ENCODE data around the gene NTRK3. TPM values are rescaled to one million over a fixed set of nuclear protein-coding genes. Genes with fewer than 3 reads are reported as not detected.

NTRK3 gene
- total and polyA plus RNA-seq, 4 donors: 0.21 to 2.9 (median 0.32) TPM

- no peak for TF ChIP-seq EGR1 (IDR thresholded peaks at IDR 0.05; ENCODE audit: low read depth in 2 of 2)
- no peaks in the 10 kb centered on the region for H3K4me1 ChIP-seq (ENCODE audit: control insufficient read depth in 4 of 4, insufficient read depth in 4 of 4, low read length in 3 of 4)
- H3K4me3 ChIP-seq (ENCODE audit: low read depth in 1 of 3, low read length in 3 of 3): no peak overlapping the region
- H3K9me3 ChIP-seq (ENCODE audit: control insufficient read depth in 4 of 4, low read length in 3 of 4): no peaks in the 10 kb centered on the region
- DNase-seq (ENCODE audit: low spot score): no peak
- no peaks in the 10 kb centered on the region for H3K36me3 ChIP-seq (ENCODE audit: control insufficient read depth in 4 of 4, insufficient read depth in 3 of 4, low read depth in 1 of 4, low read length in 3 of 4)
- H3K27me3 ChIP-seq (ENCODE audit: control insufficient read depth in 4 of 4, insufficient read depth in 4 of 4, low read length in 3 of 4): peaks cover 0 to 3% (median 1%) of the 10 kb centered on the region in 4 donors
- no peak overlapping the region for H3K27ac ChIP-seq (ENCODE audit: low read depth in 1 of 2, low read length in 2 of 2)
- H3K9ac ChIP-seq (ENCODE audit: low read depth in 1 of 2, low read length in 2 of 2): no peak overlapping the region
- WGBS: 74% methylated on average over 9 of the region's 9 CpGs
Observed at GRCh38 chr15:88233921-88234320, 22.6 kb downstream of the NTRK3 start.

GRCh38 chr15:88232771-88233201 is 23.8 kb downstream of the NTRK3 start:
- Histone ChIP-seq H3K27ac (ENCODE audit: low read depth in 1 of 2, low read length in 2 of 2) (no peak overlapping the region), H3K4me1 (ENCODE audit: control insufficient read depth in 4 of 4, insufficient read depth in 4 of 4, low read length in 3 of 4) (no peaks in the 10 kb centered on the region), H3K27me3 (ENCODE audit: control insufficient read depth in 4 of 4, insufficient read depth in 4 of 4, low read length in 3 of 4) (peaks cover 0 to 3% (median 0%) of the 10 kb centered on the region in 4 donors), H3K9ac (ENCODE audit: low read depth in 1 of 2, low read length in 2 of 2) (no peak overlapping the region), H3K4me3 (ENCODE audit: low read depth in 1 of 3, low read length in 3 of 3) (no peak overlapping the region), H3K9me3 (ENCODE audit: control insufficient read depth in 4 of 4, low read length in 3 of 4) (no peaks in the 10 kb centered on the region), H3K36me3 (ENCODE audit: control insufficient read depth in 4 of 4, insufficient read depth in 3 of 4, low read depth in 1 of 4, low read length in 3 of 4) (no peaks in the 10 kb centered on the region)
- DNase-seq (ENCODE audit: low spot score): no peak
- TF ChIP-seq MAX (IDR thresholded peaks at IDR 0.05) (no peak), REST (IDR thresholded peaks at IDR 0.05) (no peak), FOXA1 (IDR thresholded peaks at IDR 0.05) (no peak), HNF4A (conservative IDR thresholded peaks at IDR 0.05) (no peak), RAD21 (IDR thresholded peaks at IDR 0.05) (no peak), NR2F2 (IDR thresholded peaks at IDR 0.05) (no peak), CTCF (IDR thresholded peaks at IDR 0.05; ENCODE audit: low read depth, low read length, missing input control) (no peak), ATF3 (IDR thresholded peaks at IDR 0.05) (no peak), EGR1 (IDR thresholded peaks at IDR 0.05; ENCODE audit: low read depth in 2 of 2) (no peak), YY1 (IDR thresholded peaks at IDR 0.05) (no peak), RXRA (IDR thresholded peaks at IDR 0.05) (no peak), TAF1 (conservative IDR thresholded peaks at IDR 0.05) (no peak), FOXA2 (IDR thresholded peaks at IDR 0.05) (no peak), ZBTB33 (IDR thresholded peaks at IDR 0.05) (no peak), SP1 (IDR thresholded peaks at IDR 0.05) (no peak), HNF4G (IDR thresholded peaks at IDR 0.05) (no peak)
- WGBS: 66% methylated on average over 4 of the region's 4 CpGs
